ENCODE results near the gene FBN1. TPM values are rescaled to one million over a fixed set of nuclear protein-coding genes. Genes with fewer than 3 reads are reported as not detected.

The FBN1 gene
- total and polyA plus RNA-seq, 10 of the 15 experiments (the other 5 are each of a cell fraction or from before 2014, with no cell fraction given): 2.2 to 15.3 (median 7.0) TPM

- TF ChIP-seq FOS (IDR thresholded peaks at IDR 0.05; ENCODE audit: borderline replicate concordance, extremely low read depth, insufficient read length) (no peak), HSF1 (IDR thresholded peaks at IDR 0.05; ENCODE audit: low read depth, low read length) (no peak), ATF7 (IDR thresholded peaks at IDR 0.05; ENCODE audit: low read depth) (peak; percentile 83), KLF5 (IDR thresholded peaks at IDR 0.05; ENCODE audit: partially characterized antibody) (no peak), MTA2 (IDR thresholded peaks at IDR 0.05; ENCODE audit: low read depth) (0 out of 2 replicates have a peak, but pooled peaks have one; percentile 35), NFIC (IDR thresholded peaks at IDR 0.05; ENCODE audit: low read depth, low read length) (peak; percentile 60; the same call in 1 of the 2 replicates), BCL11A (IDR thresholded peaks at IDR 0.05; ENCODE audit: low read depth, low read length) (peak; percentile 44; the same call in 1 of the 2 replicates), BHLHE40 (IDR thresholded peaks at IDR 0.05; ENCODE audit: borderline replicate concordance in 1 of 2, low read depth in 2 of 2, low read length in 1 of 2) (peak in 1 of 2 experiments; percentile 10; a peak in 1 of 4 replicates)
Measured at GRCh38 chr15:48409623-48410022, 235.9 kb downstream of the FBN1 start (continued).

GRCh38 chr15:48408327-48408726 lies 237.2 kb downstream of the FBN1 start:
- Histone ChIP-seq H3K9ac (ENCODE audit: control insufficient read depth, insufficient read depth, low read length) (no peak overlapping the region), H3K4me3 (no peak overlapping the region), H4K20me1 (ENCODE audit: control insufficient read depth, insufficient read depth) (no peaks in the 10 kb centered on the region), H3K4me1 (ENCODE audit: control insufficient read depth, insufficient read depth, low read length) (peaks cover 6% of the 10 kb centered on the region), H3K9me3 (replicated peaks; ENCODE audit: control insufficient read depth, insufficient read depth, low read length) (no peaks in the 10 kb centered on the region), H3K27me3 (replicated peaks in 1 of 2; ENCODE audit: control insufficient read depth in 2 of 2, insufficient read depth in 2 of 2, low read length in 1 of 2) (no peaks in the 10 kb centered on the region), H3K79me2 (ENCODE audit: control insufficient read depth, insufficient read depth, low read length) (no peaks in the 10 kb centered on the region), H3K36me3 (ENCODE audit: control insufficient read depth in 2 of 2, insufficient read depth in 2 of 2, low read length in 1 of 2) (no peaks in the 10 kb centered on the region; a peak in 1 of 4 replicates), H3K27ac (ENCODE audit: control insufficient read depth, insufficient read depth) (peak overlapping the region; percentile 14; the same call in 1 of the 2 replicates), H3K4me2 (ENCODE audit: control insufficient read depth, insufficient read depth) (peak overlapping the region; percentile 26; the same call in 1 of the 2 replicates), H2AFZ (ENCODE audit: control insufficient read depth, low read depth, low read length) (peak overlapping the region; percentile 67)
- no TSS peak for BruUV-seq (replicated peaks)
- SMC1A ChIA-PET (ENCODE audit: uncharacterized antibody, unreplicated experiment): interaction anchor here (0.7 to 3.2 kb wide), 8 partner anchors 9 to 230 kb away, joined by 3 to 14 read pairs (median 4); no protein-coding TSS in a partner anchor
- CTCF ChIA-PET: interaction anchor here (0.7 to 1.8 kb wide), 5 partner anchors 9 to 50 kb away, joined by 3 to 4 read pairs (median 3); no protein-coding TSS in a partner anchor
- ATAC-seq: peak; percentile 46
- no peak for TF ChIP-seq CBX3 (IDR thresholded peaks at IDR 0.05; ENCODE audit: borderline replicate concordance, low read depth)
- TF ChIP-seq PAX8 (IDR thresholded peaks at IDR 0.05): no peak
- peak; percentile 49; the same call in 1 of the 2 replicates for TF ChIP-seq NR2F1 (conservative IDR thresholded peaks at IDR 0.05)
- no peak for TF ChIP-seq TCF12 (IDR thresholded peaks at IDR 0.05; ENCODE audit: low read depth, low read length)
- TF ChIP-seq SIX5 (IDR thresholded peaks at IDR 0.05; ENCODE audit: low read depth, low read length, severe bottlenecking): no peak
- in situ Hi-C loops (cut with MboI) (no loop called here), intact Hi-C loops (cut with micrococcal nuclease; ENCODE audit: unreplicated experiment) (no loop called here)
- no peak for DNase-seq (ENCODE audit: low read depth, low spot score)
- RAD21 ChIA-PET (ENCODE audit: unreplicated experiment): interaction anchor here (1.1 to 2.2 kb wide), 3 partner anchors 39 to 49 kb away, joined by 3 to 7 read pairs (median 4); no protein-coding TSS in a partner anchor
- POLR2A ChIA-PET: no interaction called here
- FAIRE-seq: peak; percentile 62
